G401.6 (cell line): ENCODE data around the gene SPTLC2.

ENCODE experiments used
- FAIRE-seq: peaks from 2 replicates; lab custom pipeline; 2012; peaks lifted over from hg19 to GRCh38; lab: Jason Lieb, UNC

The SPTLC2 gene

DNA sequence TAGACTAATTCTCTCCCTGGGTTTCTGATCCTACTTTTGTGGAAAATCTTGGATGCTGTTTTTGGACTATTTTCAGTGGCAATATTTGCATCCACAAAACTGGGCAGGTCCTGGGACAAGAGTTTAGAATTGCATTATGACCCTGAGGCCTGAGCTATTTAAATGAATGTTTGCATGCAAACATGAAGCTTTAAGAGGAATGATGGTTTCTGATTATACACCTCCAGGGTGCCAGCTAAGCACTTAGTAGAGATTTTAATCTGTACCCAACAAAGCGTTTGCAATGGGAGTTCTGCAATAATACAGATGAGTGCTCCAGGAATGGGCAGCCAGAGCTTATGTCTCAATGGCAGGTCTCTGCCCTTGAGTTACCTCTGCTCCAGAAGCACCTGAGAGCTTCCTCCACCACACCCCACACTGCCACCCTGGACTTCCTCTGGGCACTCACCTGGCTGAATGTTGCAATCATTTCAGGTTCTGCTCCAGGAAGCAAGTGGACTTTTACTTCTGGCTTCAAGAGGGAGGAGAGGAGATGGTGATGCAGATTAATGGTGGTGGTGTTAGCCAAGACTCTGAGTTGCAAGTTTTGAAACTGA lies 6.0 kb upstream of the SPTLC2 start:
- no peak for FAIRE-seq

DNA sequence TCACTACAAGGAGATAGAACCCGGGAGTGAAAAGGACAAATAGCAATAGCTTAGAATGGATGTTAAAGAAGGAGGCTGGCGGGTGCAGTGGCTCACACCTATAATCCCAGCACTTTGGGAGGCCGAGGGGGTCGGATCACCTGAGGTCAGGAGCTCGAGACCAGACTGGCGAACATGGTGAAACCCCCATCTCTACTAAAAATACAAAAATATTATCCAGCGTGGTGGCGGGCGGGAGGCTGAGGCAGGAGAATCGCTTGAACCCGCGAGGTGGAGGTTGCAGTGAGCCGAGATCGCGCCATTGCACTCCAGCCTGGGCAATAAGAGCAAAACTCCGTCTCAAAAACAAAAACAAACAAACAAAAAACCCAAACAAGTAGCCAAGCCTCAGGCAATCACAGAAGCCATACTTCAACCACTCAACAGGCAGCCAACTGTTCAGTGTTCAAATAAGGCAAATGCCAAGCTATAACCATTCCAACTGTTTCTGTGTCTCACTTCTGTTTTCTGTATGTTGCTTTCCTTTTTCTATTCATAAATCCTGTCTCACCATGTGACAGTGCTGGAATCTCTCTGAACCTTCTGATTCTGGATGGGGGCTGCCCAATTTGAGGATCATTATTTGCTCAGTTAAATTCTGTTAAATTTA lies 3.9 kb upstream of the SPTLC2 start:
- FAIRE-seq: no peak

DNA sequence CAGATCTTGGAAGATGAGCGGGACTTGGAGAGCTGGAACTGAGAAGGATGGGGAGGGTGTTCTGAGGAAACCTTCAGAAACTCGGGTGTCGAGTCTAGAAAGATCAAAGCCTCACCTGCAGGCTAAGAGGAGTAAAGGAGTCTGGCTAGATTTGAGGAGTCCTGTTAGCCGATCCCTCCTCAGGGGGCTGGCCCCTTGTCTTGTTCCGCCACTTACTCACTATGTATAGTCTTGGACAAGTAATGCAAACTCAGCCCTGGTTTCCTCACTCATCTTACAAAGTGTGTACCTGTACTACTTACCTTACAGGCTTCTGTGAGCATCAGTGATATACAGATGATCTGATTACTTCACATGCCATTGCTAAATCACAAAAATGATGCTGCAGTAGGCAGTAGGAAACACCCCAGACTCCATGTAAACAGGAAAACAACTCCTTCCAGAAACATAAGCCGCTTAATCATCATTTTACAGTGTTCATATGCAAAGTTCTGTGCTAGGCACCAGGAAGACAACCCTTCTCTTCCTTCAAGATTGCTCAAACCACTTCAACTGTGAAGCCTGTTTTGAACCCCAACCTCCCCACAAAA lies 2.0 kb upstream of the SPTLC2 start:
- FAIRE-seq: no peak

DNA sequence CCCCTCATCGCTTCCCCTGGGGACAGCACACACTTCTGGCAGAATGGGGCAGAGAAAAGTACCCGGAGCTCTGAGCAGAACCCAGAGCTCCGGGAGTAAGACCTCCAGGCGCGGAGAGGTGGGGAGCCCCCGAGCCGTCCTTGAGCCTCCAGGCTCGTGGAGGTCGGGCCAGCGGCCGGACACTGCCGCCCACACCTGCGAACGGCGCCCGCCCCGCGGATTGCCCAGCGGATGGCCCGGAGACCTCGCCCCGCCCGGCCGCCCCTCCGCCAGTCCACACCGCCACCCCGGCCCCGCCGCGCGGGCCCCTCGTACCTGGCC lies 344 bp downstream of the SPTLC2 start:
- no peak for FAIRE-seq

DNA sequence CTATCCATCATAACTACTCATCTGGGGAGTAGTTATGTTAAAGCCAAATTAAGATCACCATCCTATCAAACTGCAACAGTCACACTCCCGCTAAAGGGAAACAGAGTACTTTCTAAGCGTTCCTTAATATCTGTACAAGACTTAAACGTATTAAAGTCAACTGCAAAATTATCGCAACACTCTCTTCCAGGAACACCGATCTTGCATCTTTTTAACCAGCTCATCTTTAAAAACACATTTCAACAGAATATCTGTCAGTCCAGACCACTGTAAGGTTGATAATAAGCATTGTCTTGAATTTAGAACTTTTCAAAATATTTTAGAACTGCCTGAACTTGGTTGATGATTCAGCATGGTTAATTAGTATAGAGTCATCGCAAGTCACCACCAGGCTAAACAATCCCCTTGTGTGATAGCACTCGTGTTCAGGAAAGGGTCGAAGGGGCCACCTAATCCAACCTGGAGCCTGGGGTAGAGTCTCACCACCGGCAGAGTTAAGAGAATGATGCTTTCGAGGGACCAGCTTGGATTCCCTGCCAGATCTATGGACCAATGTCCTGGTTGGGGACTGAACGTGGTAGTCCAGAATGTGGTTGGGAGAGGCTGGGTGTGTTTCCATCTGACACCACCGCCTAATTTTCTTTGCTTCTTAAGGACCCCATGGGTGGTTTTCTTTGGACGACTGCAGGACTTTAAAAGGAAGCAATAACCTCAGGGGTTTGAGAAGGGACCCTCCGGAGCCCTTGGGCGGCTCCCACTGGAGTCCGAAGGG lies 890 bp downstream of the SPTLC2 start:
- no peak for FAIRE-seq

DNA sequence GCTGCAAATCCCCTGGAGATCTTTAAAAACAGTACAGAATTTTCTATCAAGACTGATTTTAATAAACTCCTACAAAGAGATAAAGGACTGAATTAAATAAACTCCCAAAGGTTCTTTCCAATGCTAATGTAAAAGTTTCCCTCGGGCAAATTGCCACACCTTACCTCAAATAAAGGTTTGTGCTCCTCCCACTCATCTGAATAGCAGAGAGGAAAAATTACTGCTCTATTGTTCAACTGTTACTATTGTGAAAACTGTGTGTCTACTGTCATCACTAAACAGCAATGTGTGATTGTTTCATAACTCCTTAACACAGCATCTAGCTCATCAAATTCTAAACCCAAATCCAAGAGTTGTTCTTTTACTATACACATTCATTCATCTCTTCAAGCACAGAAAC lies 3.2 kb downstream of the SPTLC2 start:
- peak; percentile 52 for FAIRE-seq

DNA sequence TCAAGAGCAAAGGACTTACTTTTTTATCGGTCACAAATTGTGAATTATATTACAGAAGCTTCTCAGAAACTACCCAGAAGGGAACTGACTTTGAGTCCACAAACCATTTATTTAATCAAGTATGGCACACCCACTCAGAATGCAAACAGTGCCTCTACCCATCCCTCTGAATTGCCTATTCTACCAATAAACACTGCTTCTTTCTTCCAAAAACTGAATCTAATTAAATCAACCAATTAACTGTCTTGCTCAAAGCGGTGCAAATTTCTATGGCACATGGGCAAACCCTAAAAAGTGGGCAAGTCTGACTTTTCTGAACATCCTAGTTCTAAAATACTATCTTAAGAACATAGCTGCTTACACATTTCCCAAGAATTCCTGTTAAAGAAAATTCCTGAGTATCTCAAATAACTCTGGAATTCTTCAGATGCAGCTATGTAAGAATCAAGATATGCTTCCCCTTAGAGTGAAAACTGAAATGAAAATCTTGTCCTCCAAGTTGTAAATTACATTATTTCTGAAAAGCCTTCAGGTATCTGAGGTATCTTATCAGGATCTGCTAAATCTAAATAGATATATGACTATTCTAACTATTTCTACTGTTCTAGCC lies 4.3 kb downstream of the SPTLC2 start:
- FAIRE-seq: peak; percentile 94

DNA sequence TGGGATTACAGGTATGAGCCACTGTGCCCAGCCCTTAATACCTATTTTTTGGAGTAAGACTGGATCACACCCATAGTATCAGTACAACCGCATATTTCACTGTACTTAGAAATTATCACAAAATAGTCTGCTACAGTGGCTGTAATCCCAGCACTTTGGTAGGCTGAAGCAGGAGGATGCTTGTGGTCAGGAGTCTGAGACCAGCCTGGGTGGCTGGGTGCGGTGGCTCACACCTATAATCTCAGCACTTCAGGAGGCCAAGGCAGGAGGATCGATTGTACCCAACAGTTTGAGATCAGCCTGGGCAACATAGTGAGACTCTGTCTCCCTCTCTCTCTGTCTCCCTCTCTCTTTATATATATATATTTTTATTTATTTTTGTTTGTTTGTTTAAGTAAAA lies 5.9 kb downstream of the SPTLC2 start:
- no peak for FAIRE-seq

DNA sequence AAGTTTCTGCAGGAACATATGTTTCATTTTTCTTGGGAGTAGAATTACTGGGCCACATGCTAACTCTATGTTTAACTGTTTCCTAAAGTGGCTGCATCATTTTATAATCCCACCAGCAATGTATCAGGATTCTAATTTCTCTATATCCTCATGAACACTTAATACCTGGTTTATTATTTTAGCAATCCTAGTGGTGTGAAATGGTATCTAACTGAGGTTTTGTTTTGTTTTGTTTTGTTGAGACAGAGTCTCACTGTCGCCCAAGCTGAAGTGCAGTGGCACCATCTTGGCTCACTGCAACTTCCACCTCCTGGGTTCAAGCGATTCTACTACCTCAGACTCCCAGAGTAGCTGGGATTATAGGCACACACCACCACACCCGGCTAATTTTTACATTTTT lies 6.5 kb downstream of the SPTLC2 start:
- FAIRE-seq: no peak

DNA sequence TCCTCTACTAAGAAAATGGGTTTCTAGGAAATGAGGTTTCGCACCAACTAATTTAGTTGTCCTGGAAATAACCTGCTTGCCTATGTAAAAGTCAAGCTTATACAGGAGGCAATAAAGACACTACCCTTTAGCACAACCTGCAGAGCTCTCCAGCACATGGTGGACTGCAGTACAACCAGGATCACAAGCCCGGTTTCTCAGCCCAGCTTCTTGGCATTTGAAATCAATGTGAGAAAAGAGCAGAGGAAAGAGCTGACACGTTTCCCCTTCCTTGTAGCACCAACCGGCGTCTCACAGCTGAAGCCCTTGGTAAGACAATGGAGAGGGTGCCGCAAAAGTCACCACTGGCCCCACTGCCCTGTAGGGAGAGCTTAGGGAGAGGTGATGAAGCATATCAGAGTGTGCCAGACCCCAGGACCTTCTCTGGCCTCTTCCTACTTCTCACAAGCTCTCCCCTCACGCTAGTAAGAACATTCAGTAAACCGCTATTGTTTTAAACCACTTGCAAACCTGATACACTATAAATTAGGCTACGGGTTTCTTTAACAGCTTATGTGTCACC lies 8.6 kb downstream of the SPTLC2 start:
- FAIRE-seq: no peak

DNA sequence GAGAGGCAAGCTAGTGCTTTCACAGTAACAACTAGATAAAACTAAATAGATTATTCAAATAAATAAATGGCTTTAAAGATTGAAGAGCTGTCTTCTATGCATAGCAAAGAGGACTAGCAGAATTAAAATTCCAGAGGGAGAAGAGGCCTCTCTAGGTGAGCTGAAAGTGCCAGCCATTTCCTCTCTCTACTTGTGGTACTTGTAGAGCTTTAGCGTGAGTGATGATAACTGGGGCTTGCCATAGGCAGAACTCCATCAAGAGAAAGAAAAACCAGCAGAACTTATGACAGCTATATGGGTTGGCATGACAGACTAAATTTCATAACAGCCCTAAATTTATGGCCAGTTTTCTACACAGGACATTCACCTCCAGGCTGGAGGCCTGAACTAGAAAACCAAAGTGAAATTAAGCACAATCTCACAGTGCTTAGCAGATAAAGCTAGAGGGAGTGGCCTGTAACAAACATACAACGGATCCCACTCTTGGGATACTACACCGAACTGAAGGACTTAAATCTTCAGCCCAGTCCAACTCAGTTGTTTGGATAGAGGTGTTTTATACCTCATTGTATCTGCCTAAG lies 11.0 kb downstream of the SPTLC2 start:
- FAIRE-seq: no peak

DNA sequence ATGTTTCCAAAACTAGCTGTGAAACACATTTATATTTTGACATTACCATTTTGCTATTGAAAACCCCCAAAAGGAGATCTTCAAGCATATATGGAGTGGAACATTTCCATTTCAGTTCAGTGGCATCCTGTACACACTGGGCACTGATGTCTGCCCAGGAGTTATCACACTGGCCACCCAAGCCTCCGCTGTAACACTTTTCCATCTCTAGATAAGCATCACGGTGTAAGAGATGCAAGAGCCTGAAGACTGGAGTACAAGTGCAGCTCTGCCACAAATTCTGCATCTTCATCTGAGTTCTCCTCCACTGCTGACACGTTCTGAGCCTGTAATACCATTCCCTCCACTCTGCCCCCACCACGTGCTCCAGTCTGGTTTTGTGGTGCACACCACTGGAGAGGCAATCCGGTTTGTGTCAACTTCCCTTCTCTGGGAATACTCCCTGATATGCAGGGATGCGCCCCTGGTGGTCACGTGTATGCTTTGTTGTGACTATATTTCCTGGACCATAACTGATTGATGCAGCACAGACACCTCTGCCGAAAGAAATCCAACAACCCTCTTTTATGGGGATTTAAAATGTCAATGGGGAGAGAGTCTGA lies 12.7 kb downstream of the SPTLC2 start:
- no peak for FAIRE-seq

DNA sequence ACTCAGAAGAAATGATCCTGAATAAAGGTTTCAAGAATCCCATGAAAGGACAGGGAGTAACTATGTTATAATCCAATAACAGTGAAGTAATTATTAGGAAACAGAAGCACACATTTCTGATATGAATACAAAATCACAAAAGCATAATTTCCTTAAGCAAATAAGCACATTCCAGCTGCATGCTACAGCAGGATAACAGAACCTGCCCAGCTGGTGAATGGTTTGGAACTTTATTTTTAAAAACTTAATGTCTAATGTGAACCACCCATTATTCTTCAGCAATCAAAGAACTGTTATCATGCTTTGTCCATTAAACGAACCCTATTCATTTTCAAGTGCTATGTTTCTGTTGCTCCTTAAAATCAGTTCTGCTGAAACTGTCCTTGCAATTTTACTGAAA lies 13.4 kb downstream of the SPTLC2 start:
- no peak for FAIRE-seq

DNA sequence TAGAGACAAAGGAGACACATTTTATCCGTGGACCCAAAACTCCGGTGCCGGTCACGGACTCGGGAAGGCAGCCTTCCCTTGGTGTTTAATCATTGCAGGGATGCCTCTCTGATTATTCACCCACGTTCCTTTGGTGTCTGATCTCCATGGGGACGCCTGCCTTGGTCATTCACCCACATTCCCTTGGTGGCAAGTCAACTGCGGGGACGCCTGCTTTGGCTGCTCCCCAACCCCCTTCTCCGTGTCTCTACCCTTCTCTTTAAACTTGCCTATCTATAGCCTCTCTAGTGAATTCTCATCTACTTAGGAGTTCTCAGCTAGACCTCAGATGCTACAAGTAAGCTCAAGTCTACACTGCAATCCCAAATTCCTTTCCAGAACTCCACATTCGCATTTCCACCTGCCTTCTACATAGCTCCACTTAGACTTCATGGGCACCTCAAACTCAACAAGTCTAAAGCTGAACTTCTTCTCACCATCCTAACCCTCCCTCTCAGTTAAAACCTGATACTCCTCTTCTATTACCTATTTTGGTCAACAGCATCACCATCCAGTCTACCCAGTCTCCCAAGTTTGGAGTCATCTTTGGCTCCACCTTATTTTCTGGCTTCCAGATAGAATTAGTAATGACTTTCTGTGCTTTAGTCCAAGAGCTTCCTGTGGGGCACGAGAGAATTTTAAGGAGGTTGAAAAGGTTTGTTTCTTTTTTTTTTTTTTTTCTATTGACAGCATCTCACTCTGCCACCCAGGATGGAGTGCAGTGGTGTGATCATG lies 14.4 kb downstream of the SPTLC2 start:
- FAIRE-seq: no peak

DNA sequence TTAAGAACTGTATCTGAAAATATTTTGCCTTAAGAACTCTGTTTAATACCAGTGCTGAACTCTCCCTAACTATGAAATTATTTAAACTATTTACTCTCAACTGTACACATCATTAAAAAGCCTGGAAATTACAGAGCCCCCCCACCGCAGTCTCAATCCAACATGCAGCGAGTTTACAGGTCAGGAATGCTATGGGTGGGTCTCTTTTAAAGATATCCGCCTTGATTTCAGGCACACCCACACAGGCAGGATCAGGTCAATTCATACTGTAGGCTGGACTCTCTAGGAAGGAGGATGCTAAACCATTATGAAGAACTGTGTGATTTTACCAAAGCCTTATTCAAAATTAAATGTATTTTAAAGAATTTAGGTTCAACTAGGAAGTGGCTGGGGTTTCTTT lies 16.5 kb downstream of the SPTLC2 start:
- FAIRE-seq: no peak

DNA sequence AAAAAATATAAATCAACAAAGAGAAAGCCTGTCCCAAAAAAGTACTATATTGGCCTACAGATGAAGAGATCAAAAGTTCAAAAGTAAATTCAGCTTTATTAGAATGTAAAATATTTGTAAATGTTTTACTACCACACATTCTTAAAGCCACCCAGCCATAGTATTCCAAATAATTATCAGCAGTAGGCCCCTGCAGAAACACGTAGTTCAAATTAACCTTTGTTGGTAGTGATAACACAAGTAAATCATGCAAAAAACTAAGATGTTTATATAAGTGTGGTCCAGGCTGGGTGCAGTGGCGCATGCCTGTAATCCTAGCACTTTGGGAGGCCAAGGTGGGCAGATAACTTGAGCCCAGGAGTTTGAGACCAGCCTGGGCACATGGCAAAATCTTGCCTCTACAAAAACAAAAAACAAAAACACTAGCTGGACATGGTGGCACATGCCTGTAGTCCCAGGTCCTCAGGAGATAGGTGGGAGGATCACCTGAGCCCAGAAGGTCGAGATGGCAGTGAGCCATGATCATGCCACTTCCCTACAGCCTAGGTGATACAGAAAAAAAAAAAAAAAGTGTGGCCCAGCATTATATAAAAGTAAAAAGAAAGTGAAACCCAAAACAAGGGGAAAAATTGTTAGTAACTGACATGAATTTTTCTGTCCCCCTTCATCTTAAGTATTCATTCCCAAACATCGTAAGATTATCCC lies 17.9 kb downstream of the SPTLC2 start:
- FAIRE-seq: no peak

DNA sequence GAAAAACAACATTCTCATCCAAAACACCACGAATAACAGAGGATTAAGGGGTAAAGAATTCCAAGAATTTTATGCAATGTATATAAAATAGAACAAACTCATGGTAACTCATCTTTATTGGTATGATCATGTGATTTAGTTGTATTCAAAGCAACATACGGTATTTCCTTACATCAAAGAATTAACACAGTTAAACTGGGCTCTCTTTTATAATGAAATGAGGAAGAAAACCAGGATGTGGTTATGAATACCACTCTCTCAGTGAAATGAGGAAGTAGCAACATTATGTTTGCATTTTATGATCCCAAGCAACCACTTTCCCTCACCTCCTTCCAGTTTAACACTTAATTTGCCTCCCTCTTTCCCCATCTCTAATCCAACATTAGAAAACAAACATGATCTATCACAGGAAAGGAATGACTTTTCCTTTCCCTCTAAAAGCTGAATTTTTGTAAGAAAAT lies 22.9 kb downstream of the SPTLC2 start:
- FAIRE-seq: no peak

DNA sequence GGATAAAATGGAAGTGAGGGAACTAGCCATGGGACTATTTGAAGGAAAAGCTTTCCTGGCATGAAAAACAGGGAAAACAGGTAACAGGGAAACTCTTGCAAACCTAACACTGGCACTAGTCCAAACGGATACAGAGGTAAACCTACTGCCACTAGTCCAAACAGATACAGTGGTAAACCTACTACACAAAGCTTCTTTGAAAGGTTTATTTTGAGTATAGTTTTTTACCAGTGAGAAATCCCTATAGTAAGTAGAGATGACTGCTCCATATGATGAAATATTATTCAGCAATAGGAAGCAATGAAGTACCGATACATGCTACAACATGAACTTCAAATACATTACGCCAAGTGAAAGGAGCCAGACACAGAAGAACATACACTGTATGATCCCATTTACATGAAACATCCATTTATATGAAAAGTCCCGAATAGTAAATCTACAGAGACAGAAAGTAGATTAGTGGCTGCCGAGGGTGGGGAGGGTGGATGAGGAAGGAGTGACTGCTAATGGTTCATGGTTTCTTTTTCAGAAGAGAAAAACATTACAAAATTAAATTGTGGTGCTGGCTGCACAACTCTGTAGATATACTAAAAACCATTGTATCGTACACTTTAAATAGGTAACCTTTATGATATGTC lies 25.5 kb downstream of the SPTLC2 start:
- FAIRE-seq: no peak

DNA sequence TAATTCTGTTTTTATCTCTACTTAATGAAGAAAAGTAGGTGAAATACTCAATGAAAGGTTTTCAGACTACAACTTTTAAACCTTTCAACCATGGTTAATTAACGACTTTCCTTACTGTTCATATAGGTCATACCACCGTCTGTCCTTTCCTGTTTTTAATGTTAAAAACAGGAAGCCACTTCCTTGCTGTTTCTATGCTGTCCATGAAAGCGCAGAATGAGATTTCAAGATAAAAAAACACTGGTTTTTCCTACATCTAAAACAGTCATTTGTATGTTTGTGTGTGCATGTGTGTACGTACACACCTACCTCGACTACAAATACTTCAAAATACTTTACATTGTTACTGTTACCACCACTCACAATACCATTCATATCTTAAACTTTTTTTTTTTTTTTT lies 27.3 kb downstream of the SPTLC2 start:
- FAIRE-seq: no peak
